Stimulated activated CD4-positive, alpha-beta T cell treated with anti-CD3 and anti-CD28 coated beads, TNF-alpha, amount 100 ng/mL, for 4 hours (primary cell): ENCODE results near the gene KITLG.
"Not testable (repeated sequence)": the region's sequence is repeated elsewhere in the genome, so short reads cannot be mapped to it uniquely, and the experiment has no call there.

Source experiments
- DNase-seq, 3 experiments: peaks; one replicate each; pipeline ENCODE4 v3.0.0-alpha.2; 2020; ENCODE audit warnings: low read depth in 3 of 3

KITLG gene, protein sequence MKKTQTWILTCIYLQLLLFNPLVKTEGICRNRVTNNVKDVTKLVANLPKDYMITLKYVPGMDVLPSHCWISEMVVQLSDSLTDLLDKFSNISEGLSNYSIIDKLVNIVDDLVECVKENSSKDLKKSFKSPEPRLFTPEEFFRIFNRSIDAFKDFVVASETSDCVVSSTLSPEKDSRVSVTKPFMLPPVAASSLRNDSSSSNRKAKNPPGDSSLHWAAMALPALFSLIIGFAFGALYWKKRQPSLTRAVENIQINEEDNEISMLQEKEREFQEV

DNA sequence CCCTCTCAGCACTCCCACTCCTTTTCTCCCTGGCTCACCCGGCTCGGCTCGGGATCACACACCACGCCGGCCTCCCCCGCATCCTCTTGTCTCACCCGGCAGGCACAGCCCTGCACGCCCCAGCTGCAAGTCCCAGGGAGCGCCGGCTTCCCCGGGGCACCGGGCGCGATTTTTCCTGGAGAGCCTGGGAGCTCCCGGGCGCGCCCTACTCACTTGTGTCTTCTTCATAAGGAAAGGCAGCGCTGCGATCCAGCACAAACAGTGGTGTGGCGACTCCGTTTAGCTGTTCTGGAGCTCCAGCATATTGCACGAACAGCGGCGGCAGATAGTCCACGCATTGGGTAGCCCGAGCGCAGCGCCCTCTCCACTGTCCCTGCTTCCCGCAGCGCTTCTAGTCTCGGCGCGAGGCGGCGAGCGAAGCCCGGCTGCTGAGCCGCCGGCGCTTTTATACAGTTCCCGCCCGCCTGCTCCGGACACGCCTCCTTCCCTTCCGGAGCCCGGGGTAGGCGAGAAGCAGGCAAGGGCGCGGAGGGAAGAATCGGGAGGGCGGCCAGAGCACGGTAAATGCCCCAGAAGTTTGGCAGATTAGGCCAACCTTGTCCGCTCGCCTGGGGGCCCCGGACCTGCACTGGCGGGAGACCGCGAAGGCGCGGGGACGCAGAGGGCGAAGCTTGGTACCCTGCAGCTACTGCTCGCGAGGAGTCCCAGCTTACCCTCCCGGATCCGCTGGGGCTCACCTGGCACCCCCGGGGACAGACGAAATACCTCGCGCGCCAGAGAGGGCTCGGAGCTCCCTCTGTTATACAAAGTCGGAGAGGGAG, at the start of gene KITLG:
KITLG (minus strand) TSS at position 421 of the 821 bp plus-strand sequence; CDS start at position 228, 193 bp downstream.
- no peak for DNase-seq

DNA sequence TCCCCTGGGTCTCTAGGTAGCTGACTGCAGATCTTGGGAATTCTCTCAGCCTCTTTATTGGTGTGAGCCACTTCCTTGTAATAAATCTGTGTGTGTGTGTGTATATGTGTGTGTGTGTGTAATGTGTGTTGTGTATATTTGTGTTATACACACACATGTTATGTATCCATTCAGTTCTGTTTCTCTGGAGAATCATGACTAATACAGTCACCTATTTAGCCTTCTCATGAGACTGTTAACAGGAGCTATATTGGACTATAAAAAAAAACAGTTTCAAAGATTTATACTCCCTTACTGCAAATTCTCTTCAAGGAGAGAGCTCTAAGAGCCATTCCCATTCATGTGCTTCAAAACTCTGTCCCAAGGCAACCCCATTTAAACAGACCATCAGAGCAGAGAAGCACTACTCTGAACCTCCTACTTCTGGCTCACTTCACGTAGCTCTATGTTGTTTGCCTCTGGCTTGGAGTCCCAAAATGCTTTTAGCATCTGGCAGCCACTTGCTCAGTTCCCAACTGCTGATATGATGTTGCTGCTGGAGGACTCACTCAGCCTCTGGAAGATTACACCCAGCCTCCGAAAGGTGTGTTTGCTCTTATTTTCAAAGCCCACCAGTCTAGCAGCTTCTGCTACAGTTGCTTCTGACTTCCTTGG, 48.7 kb upstream of the KITLG start:
- no peak for DNase-seq

DNA sequence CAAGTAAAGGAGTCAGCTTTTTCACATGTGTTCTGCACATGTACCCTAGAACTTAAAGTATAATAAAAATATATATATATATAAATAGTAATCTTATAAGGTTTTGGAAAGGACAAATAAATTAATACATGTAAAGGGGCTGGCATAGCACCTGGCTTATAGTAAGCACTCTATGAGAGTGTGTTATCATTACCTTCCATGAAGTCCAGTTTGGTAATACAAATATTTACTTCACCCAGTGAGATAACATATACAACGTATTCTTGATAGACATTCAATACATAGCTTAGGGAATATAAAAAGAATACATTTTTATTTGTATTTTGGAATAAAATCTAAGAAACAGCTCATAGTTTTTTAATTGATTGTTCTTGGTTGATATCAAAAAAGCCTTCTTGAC, 47.8 kb upstream of the KITLG start:
- DNase-seq, result not testable (repeated sequence)

DNA sequence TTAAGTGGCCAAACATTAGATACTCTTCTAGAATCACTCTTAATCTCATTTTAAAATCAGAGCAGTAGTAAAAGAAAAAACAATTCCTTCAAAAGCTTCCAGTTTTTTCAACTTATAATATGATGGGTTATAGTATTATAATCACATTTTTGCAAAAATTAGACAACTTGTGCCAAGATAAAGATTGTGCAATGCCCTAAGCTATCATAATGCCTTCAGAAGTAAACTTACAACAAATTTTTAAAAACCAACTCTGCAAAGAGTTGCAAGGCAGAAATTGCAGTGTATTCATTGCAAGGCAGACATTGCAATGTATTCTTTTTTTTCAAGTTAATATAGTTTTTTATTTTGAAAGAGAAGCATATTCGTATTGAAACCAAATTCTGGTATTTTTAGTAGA, 47.2 kb upstream of the KITLG start:
- DNase-seq, result no peak

DNA sequence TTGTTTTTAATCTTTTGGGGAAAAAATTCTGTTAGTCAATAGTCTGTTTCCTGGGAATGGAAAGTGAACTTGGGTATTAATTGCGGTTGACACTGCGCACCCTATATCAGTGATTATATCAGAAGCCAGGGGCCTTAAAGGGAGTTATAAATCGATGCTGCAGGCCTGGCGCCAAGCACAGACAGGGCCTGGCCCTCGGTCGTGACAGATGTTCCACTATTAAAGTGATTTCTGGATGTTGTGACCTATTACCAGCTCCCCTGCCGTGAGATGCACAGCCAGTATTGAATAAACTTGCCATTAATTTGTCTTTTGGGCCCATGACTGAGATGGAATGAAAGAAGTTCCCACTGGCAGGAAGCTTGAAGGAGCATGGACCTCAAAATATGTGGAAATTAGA, 45.1 kb upstream of the KITLG start:
- DNase-seq, result no peak

DNA sequence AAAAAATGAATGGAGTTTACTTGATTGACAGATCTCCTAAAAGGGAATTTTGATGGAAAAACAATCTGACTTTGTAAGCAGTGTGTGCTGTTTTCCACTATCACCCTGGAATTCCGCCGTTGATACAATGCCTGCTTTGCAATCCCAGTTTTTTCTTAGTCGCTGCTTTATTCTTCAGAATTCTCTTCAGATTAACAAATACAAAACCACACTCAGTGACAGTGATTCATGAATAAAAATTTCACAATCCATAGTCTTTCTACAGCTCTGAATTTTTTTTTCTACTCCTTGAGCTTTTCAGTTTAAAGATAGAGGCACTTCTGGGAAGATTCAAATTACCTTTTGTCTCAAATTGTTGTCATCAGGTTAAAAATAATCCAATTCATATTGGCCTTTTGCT, 44.6 kb upstream of the KITLG start:
- DNase-seq, result no peak

DNA sequence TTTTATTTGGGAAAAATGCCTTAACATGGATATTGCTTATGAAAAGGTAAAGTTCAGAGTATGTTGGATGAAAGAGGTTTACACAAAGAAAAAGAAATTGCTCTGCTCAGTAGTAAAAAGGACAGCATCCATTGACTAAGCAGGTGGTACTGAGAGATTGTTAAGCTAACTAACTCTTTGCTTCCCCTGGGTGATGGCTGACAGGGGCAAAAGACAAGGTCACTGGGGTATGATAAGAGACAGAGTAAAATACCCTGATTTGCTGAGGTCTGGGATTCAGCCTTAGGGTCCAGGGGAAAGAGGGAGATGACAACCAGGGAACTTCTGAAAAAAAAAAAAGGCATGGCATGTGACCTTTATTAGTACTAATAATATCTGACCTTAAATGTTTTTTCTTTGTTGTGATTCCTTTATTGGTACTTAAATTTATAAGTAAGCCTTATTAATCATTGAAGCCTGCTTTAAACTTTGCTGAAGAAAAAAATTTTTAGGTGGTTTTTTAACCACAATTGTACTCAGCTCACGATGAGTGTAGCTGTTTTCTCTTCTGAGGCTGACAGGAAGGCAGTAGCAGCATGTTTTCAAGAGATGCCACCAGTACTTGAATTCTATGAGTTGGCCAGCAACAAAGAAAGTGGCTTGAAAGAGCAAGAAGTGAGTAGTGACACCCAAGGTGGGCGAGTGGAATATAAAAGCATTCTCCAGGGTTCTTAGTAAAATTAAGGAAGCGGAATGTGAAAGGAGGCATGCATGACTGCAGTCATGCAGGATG, 43.7 kb upstream of the KITLG start:
- no peak for DNase-seq

DNA sequence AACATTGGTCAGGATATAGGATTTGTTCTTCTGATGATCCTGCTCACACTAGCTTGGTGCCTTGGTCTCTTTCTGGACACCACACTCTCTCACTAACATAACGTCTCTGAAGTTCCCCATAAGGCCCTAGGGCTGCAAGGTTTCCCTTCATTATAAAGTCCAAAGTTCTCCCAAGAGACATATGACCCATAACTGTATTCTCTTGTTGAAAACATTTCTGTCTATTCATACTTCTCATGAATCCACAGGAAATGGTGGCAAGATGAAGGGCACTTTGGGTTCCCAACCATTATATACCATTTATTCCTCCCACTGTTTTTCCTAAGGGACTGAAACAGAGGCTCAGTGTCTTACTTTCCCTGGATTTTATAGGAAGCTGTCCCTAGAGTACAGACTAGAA, 37.1 kb upstream of the KITLG start:
- DNase-seq, result no peak

DNA sequence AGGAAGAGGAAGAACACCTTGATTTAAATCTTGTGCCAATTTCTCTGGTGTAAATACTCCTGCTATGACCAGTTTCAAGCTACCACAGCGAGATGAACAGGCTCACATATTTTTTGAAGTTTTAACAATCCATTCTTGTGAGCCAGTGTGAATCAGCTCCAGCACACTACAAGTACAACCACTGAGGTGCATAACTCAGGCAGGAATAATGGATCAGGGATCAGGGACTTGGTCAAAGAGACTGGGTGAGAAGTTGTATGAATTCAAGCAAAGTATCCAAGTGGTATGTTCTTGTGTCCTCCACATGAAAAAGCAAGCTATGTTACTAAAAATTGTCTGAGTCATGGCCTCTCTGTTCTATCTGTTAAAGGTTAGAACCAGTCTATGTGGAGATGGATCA, 35.2 kb upstream of the KITLG start:
- no peak for DNase-seq

DNA sequence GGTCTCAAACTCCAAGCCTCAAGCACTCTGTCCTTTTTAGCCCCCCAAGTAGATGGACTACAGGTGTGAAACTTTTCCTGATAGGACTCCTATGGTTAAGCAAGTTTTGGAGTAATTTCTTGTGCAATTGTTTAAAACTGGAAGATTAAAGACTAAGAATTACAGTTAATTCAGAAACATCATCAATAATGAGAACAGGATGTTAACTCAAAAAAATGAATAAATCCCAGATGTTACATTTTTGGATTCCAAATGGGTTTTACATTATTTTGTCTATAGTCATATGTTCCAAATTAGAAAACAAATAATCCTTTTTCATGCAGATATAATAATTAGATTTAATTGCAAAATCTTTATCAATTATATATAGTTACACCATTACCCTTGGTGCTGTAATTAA, 24.4 kb upstream of the KITLG start:
- no peak for DNase-seq

DNA sequence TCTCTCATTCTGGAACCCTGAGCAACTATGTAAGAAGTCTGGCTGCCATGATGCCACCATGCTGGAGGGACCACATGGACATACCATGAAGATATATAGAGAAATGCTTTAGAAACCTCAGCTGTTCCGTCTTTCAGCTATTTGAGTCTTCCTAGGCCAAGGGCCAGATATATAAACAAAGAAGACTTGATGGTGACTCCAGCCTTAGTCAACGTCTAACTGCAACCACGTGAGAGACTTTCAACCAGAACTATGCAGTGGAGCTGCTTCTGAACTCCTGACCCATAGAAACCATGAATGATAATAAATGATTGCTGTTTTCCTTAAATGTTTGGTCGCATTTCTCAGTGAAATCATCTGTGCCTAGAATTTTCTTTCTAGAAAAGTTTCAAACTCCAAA, 20.0 kb upstream of the KITLG start:
- DNase-seq, result no peak

DNA sequence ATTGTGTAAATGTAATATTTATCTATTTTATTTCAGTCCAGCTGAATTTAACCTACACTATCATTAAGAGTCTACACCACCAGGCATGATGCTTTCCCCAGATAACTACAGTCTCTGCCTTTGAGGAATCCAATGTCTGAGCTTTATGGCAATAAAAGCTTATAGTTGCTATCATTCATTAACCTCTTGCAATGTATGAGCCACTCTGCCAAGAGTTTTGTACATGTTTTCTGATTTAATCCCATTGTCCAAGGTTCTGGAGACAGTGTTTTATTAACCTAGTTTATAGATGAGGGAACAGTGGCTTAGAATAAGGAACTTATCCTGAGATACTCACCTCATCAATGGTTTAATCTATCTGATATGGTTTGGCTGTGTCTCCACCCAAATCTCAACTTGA, 17.1 kb upstream of the KITLG start:
- no peak for DNase-seq

DNA sequence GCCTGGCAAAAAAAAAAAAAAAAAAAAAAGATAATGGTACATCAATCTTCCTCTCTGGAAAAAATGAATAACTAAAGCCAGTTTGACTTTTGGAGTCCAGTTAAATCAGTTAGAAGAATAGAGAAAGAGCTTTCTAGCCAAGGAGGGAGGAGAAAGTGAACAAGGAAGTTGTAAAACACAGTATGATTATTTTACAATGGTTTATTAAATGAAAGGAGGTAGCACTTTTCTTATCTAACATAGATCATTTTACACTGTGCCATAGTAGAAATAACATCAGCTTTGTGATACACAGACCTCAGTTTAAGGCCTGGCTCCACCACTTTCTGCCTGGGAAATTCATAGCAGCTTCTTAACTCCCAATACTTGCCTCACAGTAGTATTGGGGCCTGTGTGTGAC, 15.4 kb upstream of the KITLG start:
- no peak for DNase-seq

DNA sequence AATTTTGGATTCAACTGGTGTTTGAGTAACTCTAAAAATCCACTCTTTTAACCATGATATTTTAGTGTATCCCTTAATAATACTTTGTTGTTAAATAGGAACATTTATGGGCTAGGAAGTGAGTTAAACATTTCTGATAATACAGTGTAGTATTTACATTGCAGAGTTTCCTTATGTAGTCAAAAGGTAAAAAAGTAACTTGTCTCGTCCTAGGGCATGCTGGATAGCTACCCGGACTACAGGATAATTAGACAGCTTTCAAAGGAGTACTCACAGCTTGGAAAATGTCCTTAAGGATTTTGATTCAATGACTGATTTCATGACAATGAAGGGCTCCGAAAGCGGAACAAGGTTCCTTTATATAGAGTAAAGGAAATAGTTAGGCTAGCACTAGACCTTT, 14.5 kb upstream of the KITLG start:
- DNase-seq, result no peak

DNA sequence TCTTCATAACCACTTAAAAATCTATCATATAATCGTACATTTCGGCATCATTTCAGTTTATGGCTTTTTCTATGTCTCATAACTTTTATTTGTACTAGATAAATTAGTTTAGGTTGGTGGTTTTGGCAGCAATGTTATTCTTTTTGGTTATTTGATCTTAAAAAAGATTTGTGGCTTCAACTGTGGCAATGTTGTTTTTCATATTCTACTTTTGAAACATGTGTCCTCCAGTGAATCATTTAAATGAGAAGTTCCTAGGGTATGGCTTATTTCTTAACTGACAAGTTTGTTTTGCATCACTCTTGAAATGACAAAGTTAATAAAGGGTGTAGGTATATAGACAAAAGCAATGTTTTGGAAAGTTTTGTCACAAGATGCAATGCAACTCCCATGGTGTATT, 11.1 kb upstream of the KITLG start:
- DNase-seq, result no peak

DNA sequence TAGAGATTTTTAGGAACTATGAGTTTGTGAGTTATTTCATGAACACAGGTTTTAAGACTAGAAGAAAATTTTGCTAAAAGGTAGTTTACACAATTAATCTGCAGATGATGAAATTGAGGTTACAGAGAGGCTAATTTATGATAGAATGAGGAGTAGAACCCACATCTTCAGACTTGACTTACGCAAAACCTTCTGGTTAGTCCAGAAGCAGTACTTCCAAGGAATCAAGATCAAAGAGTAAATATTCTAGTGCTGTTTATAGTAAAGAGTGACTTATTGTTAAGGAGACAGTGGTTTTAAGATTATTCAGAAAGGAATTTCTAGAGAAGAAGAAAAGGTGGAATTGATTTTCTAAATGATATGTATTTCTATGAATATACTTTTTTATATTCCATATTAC, 10.6 kb upstream of the KITLG start:
- DNase-seq, result no peak

DNA sequence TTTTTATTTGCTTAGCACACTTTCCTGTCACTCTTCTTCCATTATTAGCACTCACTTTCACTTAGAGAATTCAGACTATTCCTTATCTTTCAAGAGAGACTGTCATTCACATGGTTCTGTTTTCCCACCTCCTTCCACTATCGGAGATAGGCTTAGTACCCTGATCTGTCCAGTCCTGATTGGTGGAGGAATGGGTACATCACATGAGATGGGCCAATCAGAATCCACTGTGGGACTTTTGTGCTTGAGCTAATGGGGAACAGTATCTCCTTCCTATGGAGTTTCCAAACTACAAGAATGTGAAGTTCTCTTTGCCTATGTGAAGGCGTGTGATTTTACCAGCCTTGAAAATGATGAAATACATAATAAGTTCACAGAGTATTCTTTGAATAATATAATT, 4.8 kb upstream of the KITLG start:
- DNase-seq, result no peak

DNA sequence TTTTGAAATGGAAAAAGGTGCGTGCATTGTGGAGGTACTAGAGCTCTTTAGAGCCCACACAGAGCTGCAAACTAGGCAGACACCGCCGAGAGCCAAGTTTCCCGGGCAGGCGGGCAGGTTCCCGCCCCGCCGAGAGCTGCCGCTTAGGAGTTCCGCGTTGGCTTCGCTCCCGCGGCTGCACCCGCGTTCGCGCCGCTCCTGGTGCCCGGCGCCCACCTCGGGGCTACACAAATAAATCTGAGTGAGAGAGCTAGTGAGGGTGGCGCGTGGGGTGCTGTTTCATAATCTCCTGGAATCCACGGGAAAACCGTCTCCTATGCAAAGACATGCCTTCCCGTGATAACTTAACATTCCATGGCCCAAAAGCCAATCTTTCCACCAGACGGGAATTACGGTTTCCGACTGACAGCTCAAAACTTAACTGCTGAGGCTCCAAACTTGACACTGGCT, 645 bp downstream of the KITLG start:
- no peak for DNase-seq

DNA sequence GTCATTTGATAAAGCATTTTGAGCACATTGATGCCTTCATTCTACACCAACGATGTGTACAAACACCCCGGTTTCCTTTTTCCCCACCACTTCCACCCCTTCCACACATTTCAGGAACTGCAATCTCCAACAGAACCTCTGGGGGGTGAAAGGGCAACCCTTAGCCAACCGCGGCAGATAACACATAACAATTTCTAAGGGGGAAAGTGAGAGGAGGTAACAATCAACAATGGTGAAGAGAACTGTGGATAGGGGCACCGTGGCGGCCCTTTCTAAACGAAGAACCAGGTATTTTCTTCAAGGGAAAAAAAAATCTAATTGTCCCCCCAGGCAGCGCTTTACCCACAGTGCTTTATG, 1.1 kb downstream of the KITLG start:
- DNase-seq, result no peak

DNA sequence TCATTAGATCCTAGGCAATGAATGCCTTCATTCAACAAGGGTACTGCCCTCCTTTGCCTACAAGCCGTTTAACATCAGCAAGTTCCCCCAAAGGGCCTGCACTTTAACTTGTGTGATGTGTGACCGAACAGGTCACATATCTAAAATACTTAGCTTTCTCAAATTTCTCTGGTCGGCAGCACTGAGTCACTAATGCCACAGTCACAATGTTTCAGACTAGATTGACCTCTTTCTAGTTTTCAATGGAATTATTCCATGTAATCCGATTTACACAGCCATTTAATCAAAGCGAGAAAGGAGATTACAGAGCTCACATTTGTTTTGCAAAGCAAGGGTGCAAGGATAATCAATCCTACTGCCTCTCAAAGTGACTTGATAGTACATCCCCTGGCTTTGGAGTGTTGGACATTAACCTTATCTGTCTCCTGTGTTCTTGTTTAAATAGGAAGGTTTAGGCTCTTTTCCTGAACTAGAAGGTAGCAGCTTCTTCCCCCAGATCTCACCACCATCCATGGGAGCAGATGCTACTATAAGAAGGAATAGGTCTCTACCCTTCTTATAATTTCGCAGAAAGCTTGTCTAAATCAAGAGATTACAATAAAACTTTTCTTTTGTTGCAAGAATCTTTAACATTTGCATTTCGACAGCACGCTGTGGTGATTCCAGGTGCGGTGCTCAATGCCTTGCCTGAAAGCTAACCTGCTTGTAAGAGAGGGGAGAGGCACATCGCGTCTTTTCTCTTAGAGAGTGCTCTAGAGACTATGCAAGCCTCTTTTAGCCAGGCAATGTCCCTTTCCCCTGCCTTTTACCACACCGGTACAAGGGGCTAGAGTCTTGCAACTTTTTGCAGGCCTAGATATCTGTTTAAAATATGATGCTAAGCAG, 1.8 kb downstream of the KITLG start:
- DNase-seq, result no peak

DNA sequence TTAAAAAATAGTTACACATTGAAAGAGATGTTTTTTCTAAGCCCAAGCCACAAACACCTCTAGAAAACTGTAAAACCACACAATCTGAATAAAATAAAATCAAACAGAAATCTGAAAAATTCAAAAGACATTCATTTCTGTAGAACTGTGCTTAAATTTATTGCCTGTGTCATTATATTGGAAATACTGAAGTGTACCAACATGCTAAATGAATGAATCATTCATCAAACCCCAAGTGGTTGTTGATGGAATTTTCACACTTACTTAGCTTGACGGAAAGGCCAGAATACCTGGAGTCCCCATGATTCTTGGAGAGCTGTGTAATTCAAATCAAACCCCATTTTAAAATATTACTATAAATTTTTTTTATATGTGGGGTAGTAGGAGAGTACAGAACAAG, 2.7 kb downstream of the KITLG start:
- DNase-seq, result no peak
